GM23248 (cell line): ENCODE data around the gene CACNA1C. TPM values are rescaled to one million over a fixed set of nuclear protein-coding genes. Genes with fewer than 3 reads are reported as not detected.

ENCODE experiments used
- DNase-seq: peaks from one replicate; pipeline ENCODE4 v3.0.0-alpha.2; 2015
- H2AFZ ChIP-seq: fragments of 200-600 bp; sonication (generic); 2 replicates; pipeline ENCODE4 v1.6.1; 2016; ENCODE audit warnings: antibody characterized with exemption
- H3F3A ChIP-seq: fragments of 200-600 bp; sonication (generic); 2 replicates; pipeline ENCODE4 v1.6.1; 2016; ENCODE audit warnings: mild to moderate bottlenecking, antibody characterized with exemption, mixed run types; ENCODE audit not compliant: insufficient read depth
- H3K27ac ChIP-seq: fragments of 200-600 bp; sonication (generic); 2 replicates; pipeline ENCODE4 v1.5.1; 2016; ENCODE audit warnings: mild to moderate bottlenecking
- H3K27me3 ChIP-seq: fragments of 200-600 bp; sonication (generic); replicated peaks from 2 replicates; pipeline ENCODE4 v1.6.1; 2016; ENCODE audit warnings: mild to moderate bottlenecking; ENCODE audit not compliant: insufficient read depth
- H3K36me3 ChIP-seq: fragments of 200-600 bp; sonication (generic); 2 replicates; pipeline ENCODE4 v1.6.1; 2016; ENCODE audit warnings: low read depth, mild to moderate bottlenecking
- H3K4me1 ChIP-seq: fragments of 200-600 bp; sonication (generic); 2 replicates; pipeline ENCODE4 v1.6.1; 2016; ENCODE audit warnings: mild to moderate bottlenecking; ENCODE audit not compliant: insufficient read depth
- H3K4me2 ChIP-seq: fragments of 200-600 bp; sonication (generic); one replicate; pipeline ENCODE4 v1.6.1; 2016; ENCODE audit warnings: mild to moderate bottlenecking; ENCODE audit not compliant: unreplicated experiment
- H3K4me3 ChIP-seq: fragments of 200-600 bp; sonication (generic); 2 replicates; pipeline ENCODE4 v1.5.1; 2016; ENCODE audit warnings: mild to moderate bottlenecking
- H3K79me2 ChIP-seq: fragments of 200-600 bp; sonication (generic); 2 replicates; pipeline ENCODE4 v1.6.1; 2016; ENCODE audit warnings: mild to moderate bottlenecking; ENCODE audit not compliant: insufficient read depth
- H3K9ac ChIP-seq: fragments of 200-600 bp; sonication (generic); 2 replicates; pipeline ENCODE4 v1.6.1; 2016; ENCODE audit warnings: mild to moderate bottlenecking
- H3K9me2 ChIP-seq: fragments of 200-600 bp; sonication (generic); 2 replicates; pipeline ENCODE4 v1.6.1; 2016; ENCODE audit warnings: mixed run types, mild to moderate bottlenecking, moderate library complexity; ENCODE audit not compliant: insufficient read depth
- H3K9me3 ChIP-seq: fragments of 200-600 bp; sonication (generic); one replicate; pipeline ENCODE4 v1.6.1; 2017; ENCODE audit warnings: low read depth
- H4K20me1 ChIP-seq: fragments of 200-600 bp; sonication (generic); 2 replicates; pipeline ENCODE4 v1.6.0; 2016; ENCODE audit not compliant: insufficient read depth
- EZH2 ChIP-seq: fragments of 200-600 bp; sonication (generic); IDR thresholded peaks from 2 replicates; pipeline ENCODE4 v1.6.1; 2018; ENCODE audit warnings: antibody characterized with exemption, mild to moderate bottlenecking; ENCODE audit not compliant: insufficient read depth, poor library complexity, severe bottlenecking
- EZH2phosphoT487 ChIP-seq: fragments of 200-600 bp; sonication (generic); IDR thresholded peaks from 2 replicates; pipeline ENCODE4 v1.6.1; 2018; ENCODE audit warnings: antibody characterized with exemption, moderate library complexity, mild to moderate bottlenecking, low read depth; ENCODE audit not compliant: insufficient read depth
- WGBS, 2 experiments: methylation state at CpG; one replicate each; pipeline ENCODE4 v1.1.6; 2015 to 2017; ENCODE audit warnings: low lambda C conversion rate in 2 of 2, low coverage in 1 of 2; ENCODE audit errors: missing lambda C conversion rate in 2 of 2; 5-methylcytosine and 5-hydroxymethylcytosine counted together
- in situ Hi-C: fragments of 300-500 bp; cut with MboI; formaldehyde crosslinking; loops from 2 replicates; pipeline ENCODE4 v1.15.0; 2020
- polyA plus RNA-seq: library from polyadenylated mRNA; unstranded; fragments of >200 nt; fragmentation: Nextera tagmentation; extraction: Ambion mirVana; gene quantifications from 2 replicates; pipeline ENCODE4 v1.2.1, GENCODE V29; 2016
- total RNA-seq: library from RNA; depleted of rRNA; stranded (reverse); fragments of >200 nt; shearing (Covaris generic); gene quantifications from 2 replicates; pipeline ENCODE4 v1.2.3, GENCODE V29; 2014

Gene CACNA1C
- total and polyA plus RNA-seq, 2 experiments from 2014 or later, result 4.9 to 11.5 TPM

- H3K4me1 ChIP-seq, result peaks cover 9% of the 10 kb centered on the region; the same call in 1 of the 2 replicates
- H3K9ac ChIP-seq, result no peak overlapping the region
- no peaks in the 10 kb centered on the region for H4K20me1 ChIP-seq
- H3K4me3 ChIP-seq, result no peak overlapping the region
- in situ Hi-C loops, result no loop called here
- no peaks in the 10 kb centered on the region for H3K9me2 ChIP-seq
- no peaks in the 10 kb centered on the region for H3K9me3 ChIP-seq
- H3K4me2 ChIP-seq, result no peak overlapping the region
- H3F3A ChIP-seq, result no peaks in the 10 kb centered on the region
- WGBS, 2 experiments, result 98 to 100% methylated on average over 4 of the region's 4 CpGs
- no peaks in the 10 kb centered on the region for H3K79me2 ChIP-seq
- no peak overlapping the region for H3K27ac ChIP-seq
- no peaks in the 10 kb centered on the region for H3K36me3 ChIP-seq
- H2AFZ ChIP-seq, result no peak overlapping the region
- DNase-seq, result no peak
- TF ChIP-seq EZH2phosphoT487 (no peak), EZH2 (no peak)
- H3K27me3 ChIP-seq, result no peaks in the 10 kb centered on the region
Measured at GRCh38 chr12:2457933-2458414, 405.2 kb downstream of the CACNA1C start.

DNA sequence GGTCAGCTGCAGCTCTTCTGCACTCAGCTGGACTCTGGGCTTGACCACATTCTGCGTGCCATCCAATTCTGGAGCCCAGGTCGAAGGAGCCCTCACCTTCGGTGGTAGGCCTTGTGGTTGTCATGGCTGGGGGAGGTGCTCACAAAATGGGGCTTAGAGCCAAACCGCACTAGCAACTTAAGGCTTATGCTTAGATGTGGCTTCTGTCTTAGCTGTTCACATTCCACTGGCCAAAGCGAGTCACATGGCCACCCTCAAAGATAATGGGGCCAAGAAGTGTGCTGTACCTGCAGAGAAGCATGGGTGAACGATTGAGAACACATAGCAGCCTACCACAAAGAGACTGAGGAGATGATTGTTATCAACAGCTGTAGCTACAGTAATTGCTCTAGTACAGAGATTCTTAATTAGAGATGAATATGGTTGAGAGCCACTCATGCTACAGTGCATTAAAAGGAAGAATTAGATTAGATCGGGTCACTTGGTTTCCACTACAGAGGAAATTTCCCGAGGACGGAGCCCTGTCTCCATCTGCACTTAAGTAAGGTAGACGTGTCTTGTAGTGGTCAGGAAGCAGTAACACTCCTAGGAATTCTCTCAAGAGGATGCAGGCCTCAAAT is 407.4 kb downstream of the CACNA1C start:
- H3K27me3 ChIP-seq, result no peaks in the 10 kb centered on the region
- TF ChIP-seq EZH2 (no peak), EZH2phosphoT487 (no peak)
- no peaks in the 10 kb centered on the region for H3K79me2 ChIP-seq
- no peak overlapping the region for H3K9ac ChIP-seq
- H3K27ac ChIP-seq, result no peak overlapping the region
- no peaks in the 10 kb centered on the region for H3K4me1 ChIP-seq
- H3K36me3 ChIP-seq, result no peaks in the 10 kb centered on the region
- H3K9me2 ChIP-seq, result no peaks in the 10 kb centered on the region
- H3K9me3 ChIP-seq, result no peaks in the 10 kb centered on the region
- no peak overlapping the region for H3K4me3 ChIP-seq
- DNase-seq, result no peak
- in situ Hi-C loops, result no loop called here
- no peak overlapping the region for H2AFZ ChIP-seq
- H3K4me2 ChIP-seq, result no peak overlapping the region
- no peaks in the 10 kb centered on the region for H4K20me1 ChIP-seq
- WGBS, 2 experiments, result 95 to 98% methylated on average over 10 of the region's 10 CpGs
- no peaks in the 10 kb centered on the region for H3F3A ChIP-seq

- no peaks in the 10 kb centered on the region for H3F3A ChIP-seq
Measured at GRCh38 chr12:2461046-2461445, 408.3 kb downstream of the CACNA1C start.

DNA sequence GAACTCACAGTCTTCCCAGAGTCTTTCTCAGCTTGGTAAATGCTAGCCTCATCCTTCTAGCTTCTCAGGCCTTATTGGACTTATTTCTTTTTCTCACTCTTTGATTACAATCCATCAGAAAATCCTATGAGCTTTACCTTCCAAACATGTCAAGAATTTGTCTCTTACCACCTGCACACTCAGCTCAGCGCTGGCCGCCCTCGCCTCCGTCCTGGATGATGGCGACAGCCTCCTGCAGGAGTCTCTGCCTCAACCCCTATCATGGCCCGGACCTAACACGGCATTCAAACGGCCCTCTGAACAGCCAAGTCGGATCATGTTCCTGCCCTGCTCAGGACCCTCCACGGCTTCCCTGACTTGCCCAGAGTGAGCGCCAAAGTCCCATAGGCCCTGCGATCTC is 408.9 kb downstream of the CACNA1C start:
- TF ChIP-seq EZH2 (no peak), EZH2phosphoT487 (no peak)
- no peak overlapping the region for H2AFZ ChIP-seq
- H3K9me2 ChIP-seq, result no peaks in the 10 kb centered on the region
- no peaks in the 10 kb centered on the region for H3K9me3 ChIP-seq
- H3K36me3 ChIP-seq, result no peaks in the 10 kb centered on the region
- in situ Hi-C loops, result no loop called here
- no peak overlapping the region for H3K9ac ChIP-seq
- H3K4me2 ChIP-seq, result no peak overlapping the region
- no peak overlapping the region for H3K27ac ChIP-seq
- no peaks in the 10 kb centered on the region for H3K4me1 ChIP-seq
- no peak overlapping the region for H3K4me3 ChIP-seq
- no peaks in the 10 kb centered on the region for H3K27me3 ChIP-seq
- 99% methylated on average over 10 to 12 of the region's 12 CpGs for WGBS, 2 experiments
- no peaks in the 10 kb centered on the region for H3F3A ChIP-seq
- no peaks in the 10 kb centered on the region for H3K79me2 ChIP-seq
- H4K20me1 ChIP-seq, result no peaks in the 10 kb centered on the region
- no peak for DNase-seq

More at GRCh38 chr12:2461046-2461445, 408.3 kb downstream of the CACNA1C start:
- Histone ChIP-seq H3K9me3 (no peaks in the 10 kb centered on the region), H3K27me3 (no peaks in the 10 kb centered on the region), H3K27ac (no peak overlapping the region), H3K79me2 (no peaks in the 10 kb centered on the region), H2AFZ (no peak overlapping the region), H3K36me3 (no peaks in the 10 kb centered on the region), H3K9ac (no peak overlapping the region), H3K4me2 (no peak overlapping the region), H3K9me2 (no peaks in the 10 kb centered on the region), H3K4me1 (no peaks in the 10 kb centered on the region), H4K20me1 (no peaks in the 10 kb centered on the region), H3K4me3 (no peak overlapping the region)
- in situ Hi-C loops, result no loop called here
- 79 to 86% methylated on average over 4 of the region's 4 CpGs for WGBS, 2 experiments
- no peak for DNase-seq
- TF ChIP-seq EZH2phosphoT487 (no peak), EZH2 (no peak)
